Measurements from ENCODE around the gene TMPRSS2.

GRCh38 chr21:41449613-41450012, 58.3 kb downstream of the TMPRSS2 start:
- TF ChIP-seq CTCF (IDR thresholded peaks at IDR 0.05) (no peak), ZFX (IDR thresholded peaks at IDR 0.05; ENCODE audit: borderline replicate concordance) (no peak)
